Measurements from ENCODE around the gene ARHGAP22.

Gene ARHGAP22

GRCh38 chr10:48556065-48556464 is 48.8 kb downstream of the ARHGAP22 start:
- H3K4me3 ChIP-seq (ENCODE audit: low read depth, low read length), result no peak overlapping the region
- TF ChIP-seq CTCF (IDR thresholded peaks at IDR 0.05; ENCODE audit: low read depth, low read length), result no peak

- TF ChIP-seq CTCF (IDR thresholded peaks at IDR 0.05; ENCODE audit: low read depth, low read length), result no peak
- H3K4me3 ChIP-seq (ENCODE audit: low read depth, low read length), result no peak overlapping the region
Observed at GRCh38 chr10:48555310-48556042, 49.4 kb downstream of the ARHGAP22 start.

DNA sequence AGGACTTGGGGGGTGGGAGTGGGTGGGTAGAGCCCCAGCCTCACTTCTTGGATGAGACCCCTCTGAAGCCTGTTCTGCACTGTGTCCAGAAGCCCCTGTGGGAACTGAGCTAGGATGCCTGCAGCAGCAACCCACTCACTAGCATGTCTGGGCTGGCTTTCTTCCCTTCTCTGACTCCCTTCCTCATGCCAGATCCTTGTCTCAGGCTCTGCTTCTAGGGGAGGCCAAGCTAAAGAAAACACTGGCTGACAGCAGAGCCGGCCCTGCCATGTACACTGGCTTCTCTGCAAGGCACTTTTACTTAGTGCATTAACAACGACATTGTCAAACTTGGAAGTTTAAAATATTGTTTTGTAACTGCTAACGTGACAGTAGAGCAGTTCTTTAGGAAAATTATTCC is 50.2 kb downstream of the ARHGAP22 start:
- no peak overlapping the region for H3K4me3 ChIP-seq (ENCODE audit: low read depth, low read length)
- TF ChIP-seq CTCF (IDR thresholded peaks at IDR 0.05; ENCODE audit: low read depth, low read length), result no peak

GRCh38 chr10:48554246-48554645 is 50.6 kb downstream of the ARHGAP22 start:
- no peak overlapping the region for H3K4me3 ChIP-seq (ENCODE audit: low read depth, low read length)
- TF ChIP-seq CTCF (IDR thresholded peaks at IDR 0.05; ENCODE audit: low read depth, low read length), result no peak

GRCh38 chr10:48552946-48553564 is 51.8 kb downstream of the ARHGAP22 start:
- no peak overlapping the region for H3K4me3 ChIP-seq (ENCODE audit: low read depth, low read length)
- no peak for TF ChIP-seq CTCF (IDR thresholded peaks at IDR 0.05; ENCODE audit: low read depth, low read length)

- no peak overlapping the region for H3K4me3 ChIP-seq (ENCODE audit: low read depth, low read length)
Observed at GRCh38 chr10:48551861-48552591, 52.8 kb downstream of the ARHGAP22 start.

More at GRCh38 chr10:48551861-48552591, 52.8 kb downstream of the ARHGAP22 start:
- TF ChIP-seq CTCF (IDR thresholded peaks at IDR 0.05; ENCODE audit: low read depth, low read length), result peak; percentile 57
